GM19397 (cell line): Measurements from ENCODE around the gene SUPT4H1.

ENCODE experiments used
- ATAC-seq: cut with Tn5 transposase; IDR thresholded peaks from one replicate; pipeline ENCODE4 v1.9.1; 2021; ENCODE audit warnings: mild to moderate bottlenecking, moderate library complexity; ENCODE audit not compliant: unreplicated experiment

The SUPT4H1 gene

GRCh38 chr17:58307468-58308172, 44.4 kb downstream of the SUPT4H1 start:
- ATAC-seq, result no peak

- no peak for ATAC-seq
Observed at GRCh38 chr17:58306131-58306951, 45.7 kb downstream of the SUPT4H1 start.

GRCh38 chr17:58305626-58306025, 46.4 kb downstream of the SUPT4H1 start:
- no peak for ATAC-seq

GRCh38 chr17:58304750-58305486, 47.1 kb downstream of the SUPT4H1 start:
- no peak for ATAC-seq

- no peak for ATAC-seq
Observed at GRCh38 chr17:58303971-58304749, 47.8 kb downstream of the SUPT4H1 start.

GRCh38 chr17:58302919-58303585, 48.9 kb downstream of the SUPT4H1 start:
- no peak for ATAC-seq

GRCh38 chr17:58302171-58302918, 49.7 kb downstream of the SUPT4H1 start:
- no peak for ATAC-seq

- ATAC-seq, result no peak
Observed at GRCh38 chr17:58301504-58302150, 50.4 kb downstream of the SUPT4H1 start.

- ATAC-seq, result no peak
Observed at GRCh38 chr17:58300336-58300735, 51.7 kb downstream of the SUPT4H1 start.
